HuH-7.5 (cell line): ENCODE data around the gene DIAPH3.

Experiments
- DNase-seq: peaks from one replicate; pipeline ENCODE4 v3.0.0; 2011; ENCODE audit warnings: low spot score

Gene DIAPH3

DNA sequence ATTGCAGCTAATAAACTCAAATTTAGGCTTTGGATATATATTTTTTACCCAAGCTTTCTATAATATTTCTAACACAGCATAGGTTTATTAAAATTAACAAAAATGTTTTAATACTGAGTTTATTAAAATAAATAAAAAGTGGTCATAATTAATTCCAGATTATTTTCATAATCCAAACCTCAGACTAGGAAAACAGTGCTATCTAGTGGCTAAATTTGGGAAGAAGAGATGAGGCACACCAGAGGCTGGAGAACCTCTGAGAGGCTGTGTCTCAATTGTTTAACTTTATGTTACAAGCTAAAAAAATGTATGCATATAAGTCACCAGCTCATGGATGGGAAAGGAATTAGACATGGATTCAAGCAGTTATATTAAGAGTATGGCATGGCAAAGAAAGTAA is 392.5 kb downstream of the DIAPH3 start:
- DNase-seq = no peak

DNA sequence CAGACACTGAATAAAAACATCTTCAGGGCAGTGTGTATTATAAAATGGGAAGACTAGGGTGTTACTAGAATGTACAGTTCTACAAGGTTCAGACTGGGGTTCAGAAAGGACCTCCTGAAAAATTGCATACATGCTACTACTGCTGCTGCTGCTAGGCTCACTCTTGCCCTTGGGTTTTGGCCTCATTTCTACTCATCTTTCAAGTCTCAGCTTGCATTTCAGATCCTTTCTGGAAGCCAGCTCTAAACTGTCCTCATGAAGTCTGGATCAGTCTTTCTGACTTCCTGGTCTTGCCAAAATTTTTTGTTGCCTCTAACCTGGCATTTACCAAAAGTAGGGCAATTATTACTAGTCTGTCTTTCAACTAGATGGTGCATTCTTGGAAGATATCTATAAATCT is 393.3 kb downstream of the DIAPH3 start:
- DNase-seq = no peak

DNA sequence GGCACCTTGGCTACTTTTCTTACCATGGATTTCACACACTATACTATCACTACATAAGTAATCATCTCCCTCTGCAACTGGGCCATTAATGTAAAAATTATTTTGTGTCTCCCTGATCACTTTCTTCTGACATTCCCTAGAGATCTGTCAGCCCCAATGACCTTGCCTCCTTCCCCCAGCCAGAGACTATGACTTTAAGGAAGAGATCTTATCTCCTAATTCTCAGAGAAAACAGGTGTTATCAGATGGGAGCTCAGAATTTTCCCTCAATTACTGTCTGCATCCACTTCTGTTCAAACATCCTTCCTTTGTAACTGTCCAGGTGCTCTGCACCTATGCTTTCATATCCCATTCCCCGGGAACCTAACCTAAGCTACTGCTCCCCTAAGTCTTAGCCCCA is 397.5 kb downstream of the DIAPH3 start:
- no peak for DNase-seq

DNA sequence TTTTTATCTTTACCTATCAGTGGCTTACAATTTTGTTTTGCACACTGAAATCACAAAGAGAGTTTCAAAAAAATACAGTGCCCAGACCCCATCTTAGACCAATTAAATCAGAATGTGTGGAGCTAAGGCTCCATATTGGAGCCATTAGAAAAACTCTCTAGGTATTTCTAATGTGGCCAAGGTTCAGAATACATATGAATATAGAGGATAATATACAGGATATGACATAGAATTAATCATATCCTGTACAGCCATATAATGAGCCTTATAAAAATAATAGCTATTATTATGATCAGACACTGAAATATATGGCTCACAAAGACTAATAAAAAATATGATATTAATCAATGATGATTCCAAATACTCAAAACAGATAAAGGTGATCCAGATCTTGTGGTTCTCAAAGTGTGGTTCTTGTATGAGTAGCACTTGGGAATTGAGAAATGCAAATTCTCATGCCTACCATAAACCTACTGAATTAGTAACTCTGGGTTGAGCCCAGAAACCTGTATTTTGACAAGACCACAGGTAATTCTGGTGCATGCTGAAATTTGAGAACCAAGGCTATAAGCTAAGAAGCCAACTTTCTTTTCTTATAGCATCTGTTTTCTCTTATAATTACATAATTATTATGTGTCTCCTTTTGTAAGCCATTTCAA is 408.0 kb downstream of the DIAPH3 start:
- DNase-seq = no peak

DNA sequence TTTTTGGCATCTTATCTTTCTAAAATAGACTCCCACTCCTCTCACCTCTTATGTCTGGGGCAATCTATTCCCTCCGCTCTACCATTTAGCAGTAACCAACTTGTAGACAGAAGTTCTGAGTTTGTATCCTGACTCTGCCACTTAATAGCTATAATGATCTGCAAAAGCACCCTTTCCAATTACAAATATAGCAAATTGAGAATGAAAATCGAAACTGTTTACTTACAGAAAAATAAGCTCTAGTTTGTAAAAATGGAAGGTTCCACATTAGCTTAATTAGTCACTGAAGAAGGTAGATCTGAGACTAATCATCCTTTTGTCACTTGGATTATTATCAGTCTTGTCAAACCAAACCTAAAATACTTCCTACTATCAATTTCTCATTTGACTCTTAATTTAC is 409.3 kb downstream of the DIAPH3 start:
- no peak for DNase-seq

DNA sequence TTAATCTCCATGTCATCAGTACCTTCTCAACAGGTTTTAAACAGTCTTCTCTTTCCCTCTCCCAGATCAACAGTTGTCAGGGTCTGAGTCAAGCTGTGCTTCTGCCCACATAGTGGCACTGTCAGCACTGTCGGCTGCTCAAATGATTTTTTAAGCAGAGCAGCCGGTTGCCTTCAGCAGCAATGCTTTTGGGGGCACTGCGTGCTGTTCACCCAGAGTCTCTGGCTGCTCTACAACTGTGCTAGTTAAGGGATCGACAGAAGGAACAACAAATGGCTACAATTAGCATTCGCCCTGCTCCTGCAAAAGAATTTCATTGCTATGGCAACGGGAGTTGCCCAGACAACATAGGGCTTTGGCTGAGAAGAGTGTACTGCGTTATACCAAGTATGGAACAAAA is 412.9 kb downstream of the DIAPH3 start:
- DNase-seq = no peak

DNA sequence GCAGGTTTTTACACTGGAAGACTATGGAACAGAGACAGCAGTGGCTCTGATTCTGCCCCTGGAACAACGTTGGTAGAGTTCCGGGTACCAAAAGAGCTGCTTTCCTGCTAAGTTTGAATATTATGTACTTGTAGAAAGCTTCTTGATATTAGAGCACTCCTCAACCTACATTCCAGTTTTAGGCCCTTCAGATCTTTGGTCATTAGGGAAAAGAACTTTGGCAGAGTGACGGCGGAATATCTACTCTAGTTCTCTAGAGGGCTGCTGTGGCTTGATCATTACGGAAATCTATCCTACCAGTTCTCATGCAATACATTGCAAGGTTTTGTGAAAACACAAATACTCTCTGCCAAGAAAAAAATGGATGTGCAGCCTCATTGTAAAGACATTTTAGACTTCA is 415.7 kb downstream of the DIAPH3 start:
- no peak for DNase-seq

DNA sequence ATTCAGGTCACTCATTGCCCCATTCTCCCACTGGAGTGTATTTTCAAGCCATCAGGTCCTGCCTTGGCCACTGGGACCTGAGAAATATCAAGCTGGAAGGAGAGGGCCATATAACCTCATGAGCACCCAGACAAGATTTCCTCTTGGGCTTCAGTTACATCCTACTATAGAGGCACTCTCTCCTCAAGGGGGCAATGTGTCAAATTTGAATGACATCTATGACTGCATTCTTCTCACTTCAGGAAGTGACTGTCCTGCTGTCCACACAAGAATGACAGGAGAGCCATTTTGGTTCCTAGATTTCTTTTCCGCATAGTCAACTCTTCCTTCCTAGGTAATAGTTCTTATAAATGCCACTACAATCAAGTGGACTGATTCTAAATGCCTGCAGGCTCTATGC is 416.2 kb downstream of the DIAPH3 start:
- no peak for DNase-seq

DNA sequence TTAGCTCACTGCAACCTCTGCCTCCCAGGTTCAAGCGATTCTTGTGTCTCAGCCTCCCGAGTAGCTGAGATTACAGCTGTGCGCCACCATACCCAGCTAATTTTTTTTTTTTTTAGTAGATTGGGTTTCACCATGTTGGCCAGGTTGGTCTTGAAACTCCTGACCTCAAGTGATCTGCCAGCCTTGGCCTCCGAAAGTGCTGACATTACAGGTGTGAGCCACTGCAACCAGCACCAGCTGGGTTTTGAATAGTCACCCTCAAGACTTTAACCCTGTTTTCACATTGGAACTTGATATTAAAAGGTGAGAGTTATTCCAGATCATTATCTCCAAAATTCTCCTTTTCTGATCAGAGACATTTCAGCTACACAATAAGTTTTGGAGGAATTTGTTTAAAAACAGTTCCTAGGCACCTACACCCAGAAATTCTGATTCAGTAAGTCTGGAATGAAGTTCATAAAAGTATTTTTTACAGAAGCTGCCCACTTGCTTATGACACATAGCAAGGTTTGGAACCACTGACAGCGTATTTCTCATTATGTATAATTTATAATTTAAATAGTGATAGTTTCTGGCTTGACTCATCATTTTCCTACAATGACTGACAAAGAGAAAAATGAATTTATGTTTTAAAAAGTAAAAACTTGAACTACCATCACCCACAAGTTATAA is 417.3 kb downstream of the DIAPH3 start:
- DNase-seq = no peak

DNA sequence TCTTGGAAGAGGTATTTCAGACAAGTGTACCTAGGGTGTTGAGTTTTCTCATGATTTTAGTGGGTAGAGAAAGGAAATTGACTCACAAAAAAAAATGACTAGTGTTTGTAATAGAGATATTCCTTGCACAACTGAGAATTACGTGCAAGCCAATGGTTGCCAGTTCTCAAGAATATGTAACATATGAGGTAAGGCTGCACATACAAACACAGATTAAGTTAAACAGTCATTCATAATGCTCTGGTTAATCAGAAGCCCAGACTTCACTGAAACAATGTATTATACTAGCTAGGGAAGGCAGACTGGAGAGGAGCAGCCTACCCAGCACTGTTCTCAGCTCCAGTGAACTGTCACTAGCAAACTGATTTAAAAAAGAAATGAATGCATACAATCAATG is 418.3 kb downstream of the DIAPH3 start:
- DNase-seq = no peak

DNA sequence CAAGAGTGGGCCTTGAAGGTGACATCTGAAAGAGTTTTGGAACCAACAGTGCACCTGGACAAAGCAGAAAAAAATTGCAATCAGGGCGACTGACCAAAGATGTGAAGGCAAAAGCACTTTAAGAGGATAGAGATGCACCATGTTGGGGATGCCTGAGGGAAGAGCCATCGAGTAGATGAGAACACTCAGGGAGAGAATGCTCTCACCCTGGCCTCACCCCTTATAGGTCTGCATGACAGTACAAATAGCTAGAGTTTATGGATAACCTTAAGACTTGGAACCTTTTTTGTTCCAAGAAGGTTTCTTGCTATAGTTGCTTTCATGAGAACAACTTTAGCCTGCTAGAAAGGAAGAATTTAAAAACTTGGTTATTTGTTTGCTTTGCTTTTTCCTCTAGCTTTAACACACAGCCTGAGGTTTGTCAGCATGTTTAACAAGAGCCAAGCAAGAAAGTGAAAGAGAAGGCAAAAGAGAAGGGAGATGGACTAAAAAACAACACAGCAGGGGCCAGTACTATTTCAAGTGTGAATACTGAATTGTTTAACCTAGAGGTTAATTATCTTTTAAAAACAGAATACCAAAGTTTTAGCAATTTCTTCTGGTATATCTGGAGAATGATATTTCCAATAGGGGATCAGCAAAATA is 418.9 kb downstream of the DIAPH3 start:
- DNase-seq = no peak

DNA sequence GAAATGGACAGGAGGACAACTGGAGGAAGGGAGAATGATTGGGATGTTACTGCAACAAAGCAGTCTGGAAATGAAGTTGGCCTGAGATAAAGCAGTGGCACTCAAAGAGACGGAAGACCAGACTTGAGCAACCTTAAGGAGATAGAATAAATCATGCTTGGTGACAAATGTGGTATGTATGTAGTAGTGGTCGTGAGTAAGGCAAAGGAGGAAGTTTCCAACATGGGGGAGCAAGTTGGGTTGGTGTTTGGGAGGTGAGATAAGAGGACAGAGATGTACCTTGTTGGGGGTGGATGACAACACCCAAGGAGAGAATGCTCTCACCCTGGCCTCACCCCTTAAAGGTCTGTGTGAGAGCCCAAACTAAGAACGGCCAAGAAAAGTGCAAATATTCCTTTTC is 420.5 kb downstream of the DIAPH3 start:
- DNase-seq = no peak

DNA sequence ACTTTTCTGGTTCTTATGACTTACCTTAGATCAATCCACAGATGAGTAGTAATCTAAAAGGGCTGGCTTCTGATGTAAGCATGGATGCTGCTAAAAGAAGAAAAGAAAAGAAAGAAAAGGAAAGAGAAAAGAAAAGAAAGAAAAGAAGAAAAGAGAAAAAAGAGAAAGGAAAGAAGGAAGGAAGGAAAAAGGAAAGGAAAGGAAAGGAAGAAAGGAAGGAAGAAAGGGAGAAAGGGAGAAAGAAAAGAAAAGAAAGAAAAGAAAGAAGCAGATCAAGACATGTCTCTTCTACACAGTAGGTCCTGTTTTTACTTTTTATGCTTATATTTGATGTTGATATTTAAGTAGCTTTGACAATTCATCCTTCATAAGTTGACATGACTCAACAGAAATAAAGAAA is 421.3 kb downstream of the DIAPH3 start:
- DNase-seq = no peak

DNA sequence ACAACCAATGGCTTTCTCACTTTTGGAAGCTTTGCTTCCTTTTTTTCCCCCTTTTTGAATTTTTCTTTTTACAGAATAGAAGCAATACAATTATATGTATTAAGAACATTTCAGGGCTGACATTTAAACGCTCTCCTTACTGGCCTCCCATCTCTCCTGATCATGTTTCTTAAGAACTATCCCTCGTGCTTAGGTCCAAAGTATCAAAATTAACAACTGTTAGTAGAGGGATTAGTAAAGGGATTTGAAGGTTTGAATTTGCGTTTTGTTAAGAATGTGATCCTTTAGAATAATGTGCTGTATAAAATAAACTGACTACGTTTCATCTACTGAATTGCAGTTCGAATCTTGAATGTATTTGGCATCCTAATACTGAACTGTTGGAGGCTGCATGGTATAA is 424.8 kb downstream of the DIAPH3 start:
- no peak for DNase-seq

DNA sequence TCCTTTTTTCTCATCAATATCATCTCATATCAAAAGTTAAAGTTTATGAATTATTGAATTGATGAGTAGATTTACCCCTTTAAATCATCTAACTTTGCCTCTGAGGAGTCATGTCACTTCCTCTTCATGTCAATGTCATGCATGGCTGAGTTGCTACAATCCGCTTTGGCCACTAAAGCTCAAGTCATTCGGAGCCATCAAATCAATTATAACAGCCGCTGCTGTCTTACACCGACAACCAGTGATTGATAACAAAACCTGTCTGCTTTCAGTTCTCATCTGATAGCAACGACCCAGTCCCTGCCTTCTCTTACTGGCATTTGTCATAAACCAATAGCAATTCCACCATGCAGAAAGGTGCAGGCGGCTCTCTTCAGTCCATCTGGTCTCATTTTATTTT is 429.3 kb downstream of the DIAPH3 start:
- no peak for DNase-seq

DNA sequence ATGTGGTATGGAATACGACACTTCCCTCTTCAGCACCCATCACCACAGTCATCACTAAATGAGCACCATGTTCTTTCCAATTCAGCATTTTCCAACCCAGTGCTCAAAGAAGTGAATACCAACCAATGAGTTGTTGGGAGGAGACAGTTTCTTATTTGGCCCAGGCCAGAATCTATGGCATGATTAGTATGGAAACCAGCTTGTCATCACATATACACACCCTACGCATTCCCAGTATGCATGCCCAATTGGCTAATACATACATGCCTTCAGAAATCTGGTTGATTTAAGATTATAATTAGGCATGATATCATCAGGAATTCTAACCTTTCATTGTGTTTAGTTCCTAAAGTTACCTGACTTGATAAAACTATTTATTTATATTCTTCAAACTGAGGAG is 430.0 kb downstream of the DIAPH3 start:
- no peak for DNase-seq

DNA sequence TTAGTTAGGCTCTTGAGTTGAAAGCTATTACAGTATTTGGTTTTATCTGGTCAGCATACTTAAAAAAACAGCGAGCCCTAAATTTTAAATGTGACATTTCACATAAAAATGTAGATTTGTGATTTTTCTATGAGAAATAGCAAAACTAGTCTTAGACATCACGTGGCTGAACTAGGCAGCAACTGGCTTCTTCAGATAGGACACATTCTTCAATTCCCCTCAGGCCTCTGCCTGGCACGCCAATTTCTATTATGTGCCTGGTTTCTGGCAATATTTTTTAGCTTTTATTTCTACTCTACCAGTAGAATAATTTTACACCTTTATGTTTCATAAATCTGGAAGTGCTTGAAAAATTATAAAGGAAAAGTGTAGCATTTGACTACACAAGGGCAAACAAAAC is 433.7 kb downstream of the DIAPH3 start:
- DNase-seq = no peak

DNA sequence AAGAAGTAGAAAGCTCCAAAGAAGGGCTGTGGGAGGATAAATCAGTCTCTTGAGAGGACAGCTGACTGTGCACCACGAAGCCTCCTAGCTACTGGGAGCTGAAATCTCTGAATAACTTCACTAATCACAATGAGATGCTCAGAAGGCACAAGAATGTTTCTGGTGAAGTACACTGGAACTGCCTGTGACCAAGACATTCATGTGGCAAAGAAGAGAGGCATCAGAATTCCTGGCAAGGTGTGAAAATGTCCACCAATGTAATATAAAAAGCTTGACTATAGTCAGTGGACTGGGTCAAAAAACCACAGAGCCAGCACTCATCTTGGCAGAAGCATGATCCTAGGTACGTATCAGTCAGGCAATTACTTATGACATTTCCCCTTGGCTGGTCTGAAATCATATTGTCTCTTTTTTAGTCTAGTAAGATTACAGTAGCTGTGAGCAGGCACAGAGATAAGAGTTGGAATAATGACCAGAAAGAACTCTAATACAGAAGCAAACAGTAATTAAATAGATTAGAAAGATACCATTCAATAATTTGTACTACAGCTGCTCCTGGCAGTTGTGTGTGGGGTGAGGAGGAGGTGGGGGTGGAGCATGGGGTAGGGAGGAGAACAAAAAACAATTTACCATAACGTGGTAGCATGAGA is 434.7 kb downstream of the DIAPH3 start:
- DNase-seq = no peak

DNA sequence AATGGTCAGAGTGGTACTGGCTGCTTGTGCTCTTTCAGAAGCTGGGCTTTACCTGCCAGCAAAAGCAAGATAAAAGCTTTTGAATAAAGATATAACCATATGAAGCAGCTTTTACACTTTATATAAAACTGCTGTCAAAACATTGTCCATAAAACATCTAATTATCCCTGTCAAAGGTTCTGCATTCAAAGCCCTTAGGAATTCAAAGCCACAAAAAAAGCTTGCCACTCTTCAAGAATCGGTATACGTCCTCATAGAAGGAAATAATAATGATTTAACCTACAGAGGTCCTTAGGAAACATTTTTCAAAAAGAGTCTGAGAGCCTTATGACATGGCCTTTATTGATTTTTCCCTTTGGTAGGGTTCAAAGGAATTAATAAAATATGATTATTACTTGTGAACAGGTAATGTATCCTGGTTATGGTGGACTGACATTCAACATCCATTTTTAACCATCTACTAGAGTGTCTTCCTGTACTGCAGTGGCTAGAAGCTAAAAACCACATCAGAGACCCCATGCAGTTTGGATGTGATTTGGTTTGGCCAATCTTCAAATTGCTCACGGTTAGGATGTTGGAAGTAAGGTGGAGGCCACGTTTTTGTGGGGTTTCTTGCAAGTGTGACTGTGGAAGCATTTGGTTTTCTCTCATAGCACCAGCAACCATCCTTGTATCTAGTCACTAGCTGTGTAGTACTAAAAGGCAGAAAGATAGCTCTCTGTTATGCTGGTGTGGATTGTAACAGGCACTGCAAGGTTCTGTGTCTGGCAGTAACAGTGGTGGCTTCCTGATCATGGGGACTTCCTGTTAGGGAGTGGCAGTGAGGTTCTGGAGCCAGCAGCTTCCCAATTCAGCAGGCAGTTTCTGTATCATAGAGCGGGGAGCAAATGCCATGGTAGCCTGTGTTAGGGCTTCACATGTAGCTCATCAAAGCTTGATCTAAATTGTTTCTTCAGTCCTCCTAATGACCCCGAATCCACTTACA is 441.5 kb downstream of the DIAPH3 start:
- no peak for DNase-seq

DNA sequence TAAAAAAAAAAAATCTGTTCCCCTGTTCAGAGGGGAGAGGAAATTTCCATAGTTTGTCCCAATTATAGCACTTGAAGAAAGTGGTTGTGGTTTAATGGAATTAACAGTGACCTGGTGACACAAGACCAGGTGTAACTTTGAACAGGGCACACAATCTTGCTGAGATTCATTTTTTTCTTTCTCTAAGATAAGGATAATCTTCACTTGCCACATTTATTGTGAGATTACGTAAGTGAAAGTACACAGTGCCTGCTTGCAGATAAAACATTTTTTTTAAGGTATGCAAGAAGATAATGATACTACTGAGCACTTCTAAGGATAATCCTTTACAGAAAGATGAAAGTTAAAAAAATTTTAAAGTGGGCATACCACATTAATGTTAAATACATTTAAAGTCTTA is 448.1 kb downstream of the DIAPH3 start:
- DNase-seq = no peak

DNA sequence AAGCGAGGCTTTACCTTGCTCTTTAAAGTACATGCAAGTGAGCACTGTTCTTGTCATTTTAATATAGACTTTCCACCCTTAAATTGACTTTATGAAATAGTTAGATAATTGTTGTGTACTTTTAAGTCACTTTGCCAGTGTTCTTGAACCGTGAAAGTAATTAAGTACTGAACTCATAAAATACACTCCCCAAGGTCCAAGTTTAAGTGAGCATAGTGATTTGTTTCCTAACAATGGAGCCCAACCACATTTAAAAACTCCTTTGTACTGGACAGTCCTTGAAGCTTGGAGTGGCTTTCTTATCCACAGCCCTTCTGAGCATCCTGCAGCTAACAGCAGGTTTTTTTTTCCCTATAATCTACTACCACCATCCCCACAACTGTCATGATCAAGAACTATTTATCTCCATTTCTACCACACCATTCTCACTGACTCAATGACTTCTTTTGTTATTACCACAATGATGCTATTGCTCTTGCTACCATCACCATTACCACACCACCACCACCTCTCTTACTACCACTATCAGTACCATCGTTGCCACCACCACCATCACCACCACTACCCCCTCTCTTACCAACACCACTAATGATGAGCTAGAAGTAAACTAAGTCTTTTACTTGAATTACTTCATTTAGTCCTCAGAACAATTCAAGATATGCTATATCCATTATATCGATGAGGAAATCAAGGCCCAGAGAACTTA is 452.6 kb downstream of the DIAPH3 start:
- DNase-seq = no peak
